GM18909 (cell line): ENCODE data around the gene SLC16A10.
"Not testable (repeated sequence)": the region's sequence is repeated elsewhere in the genome, so short reads cannot be mapped to it uniquely, and the experiment has no call there.

Experiments
- ATAC-seq: cut with Tn5 transposase; IDR thresholded peaks from one replicate; pipeline ENCODE4 v1.9.1; 2021; ENCODE audit warnings: mild to moderate bottlenecking; ENCODE audit not compliant: unreplicated experiment, poor library complexity

The SLC16A10 gene

GRCh38 chr6:111076024-111076695 is 11.1 kb upstream of the SLC16A10 start:
- ATAC-seq = no peak

- ATAC-seq = no peak
These were observed 6.6 kb upstream of the SLC16A10 start for GRCh38 chr6:111080698-111081097.

- no peak for ATAC-seq
These were observed 618 bp upstream of the SLC16A10 start for GRCh38 chr6:111086685-111087084.

GRCh38 chr6:111087871-111088667 is 766 bp downstream of the SLC16A10 start:
- peak; percentile 17 for ATAC-seq

- ATAC-seq = no peak
These were observed 1.3 kb downstream of the SLC16A10 start for GRCh38 chr6:111088668-111089003.

GRCh38 chr6:111090766-111091165 is 3.5 kb downstream of the SLC16A10 start:
- ATAC-seq = no peak

- ATAC-seq = no peak
These were observed 4.7 kb downstream of the SLC16A10 start for GRCh38 chr6:111091987-111092386.

GRCh38 chr6:111095488-111095887 is 8.2 kb downstream of the SLC16A10 start:
- ATAC-seq = not testable (repeated sequence)

- no peak for ATAC-seq
These were observed 8.9 kb downstream of the SLC16A10 start for GRCh38 chr6:111096246-111096645.

- ATAC-seq = no peak
These were observed 11.3 kb downstream of the SLC16A10 start for GRCh38 chr6:111098597-111098996.

- no peak for ATAC-seq
These were observed 14.7 kb downstream of the SLC16A10 start for GRCh38 chr6:111101987-111102386.

- ATAC-seq = no peak
These were observed 18.3 kb downstream of the SLC16A10 start for GRCh38 chr6:111105578-111105977.

GRCh38 chr6:111107589-111107988 is 20.3 kb downstream of the SLC16A10 start:
- no peak for ATAC-seq

- ATAC-seq = no peak
These were observed 22.7 kb downstream of the SLC16A10 start for GRCh38 chr6:111110036-111110435.

GRCh38 chr6:111113336-111114086 is 26.2 kb downstream of the SLC16A10 start:
- no peak for ATAC-seq

GRCh38 chr6:111114087-111114443 is 26.8 kb downstream of the SLC16A10 start:
- ATAC-seq = no peak

- ATAC-seq = no peak
These were observed 27.2 kb downstream of the SLC16A10 start for GRCh38 chr6:111114482-111114881.

- no peak for ATAC-seq
These were observed 31.5 kb downstream of the SLC16A10 start for GRCh38 chr6:111118826-111119225.

- no peak for ATAC-seq
These were observed 32.4 kb downstream of the SLC16A10 start for GRCh38 chr6:111119571-111120329.

- ATAC-seq = no peak
These were observed 34.6 kb downstream of the SLC16A10 start for GRCh38 chr6:111121789-111122350.
